ENCODE results near the gene ATP6V0A4. TPM values are rescaled to one million over a fixed set of nuclear protein-coding genes. Genes with fewer than 3 reads are reported as not detected.
A peak's percentile ranks its signal among the peaks of the same experiment; 100 is the strongest.

The ATP6V0A4 gene
- polyA plus RNA-seq, 1 of the 3 experiments (the other 2 are of a cell fraction), result not detected

GRCh38 chr7:138662076-138662990, 135.7 kb downstream of the ATP6V0A4 start (continued):
- TF ChIP-seq, protein P1, sequence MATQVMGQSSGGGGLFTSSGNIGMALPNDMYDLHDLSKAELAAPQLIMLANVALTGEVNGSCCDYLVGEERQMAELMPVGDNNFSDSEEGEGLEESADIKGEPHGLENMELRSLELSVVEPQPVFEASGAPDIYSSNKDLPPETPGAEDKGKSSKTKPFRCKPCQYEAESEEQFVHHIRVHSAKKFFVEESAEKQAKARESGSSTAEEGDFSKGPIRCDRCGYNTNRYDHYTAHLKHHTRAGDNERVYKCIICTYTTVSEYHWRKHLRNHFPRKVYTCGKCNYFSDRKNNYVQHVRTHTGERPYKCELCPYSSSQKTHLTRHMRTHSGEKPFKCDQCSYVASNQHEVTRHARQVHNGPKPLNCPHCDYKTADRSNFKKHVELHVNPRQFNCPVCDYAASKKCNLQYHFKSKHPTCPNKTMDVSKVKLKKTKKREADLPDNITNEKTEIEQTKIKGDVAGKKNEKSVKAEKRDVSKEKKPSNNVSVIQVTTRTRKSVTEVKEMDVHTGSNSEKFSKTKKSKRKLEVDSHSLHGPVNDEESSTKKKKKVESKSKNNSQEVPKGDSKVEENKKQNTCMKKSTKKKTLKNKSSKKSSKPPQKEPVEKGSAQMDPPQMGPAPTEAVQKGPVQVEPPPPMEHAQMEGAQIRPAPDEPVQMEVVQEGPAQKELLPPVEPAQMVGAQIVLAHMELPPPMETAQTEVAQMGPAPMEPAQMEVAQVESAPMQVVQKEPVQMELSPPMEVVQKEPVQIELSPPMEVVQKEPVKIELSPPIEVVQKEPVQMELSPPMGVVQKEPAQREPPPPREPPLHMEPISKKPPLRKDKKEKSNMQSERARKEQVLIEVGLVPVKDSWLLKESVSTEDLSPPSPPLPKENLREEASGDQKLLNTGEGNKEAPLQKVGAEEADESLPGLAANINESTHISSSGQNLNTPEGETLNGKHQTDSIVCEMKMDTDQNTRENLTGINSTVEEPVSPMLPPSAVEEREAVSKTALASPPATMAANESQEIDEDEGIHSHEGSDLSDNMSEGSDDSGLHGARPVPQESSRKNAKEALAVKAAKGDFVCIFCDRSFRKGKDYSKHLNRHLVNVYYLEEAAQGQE (IDR thresholded peaks at IDR 0.05; ENCODE audit: low read depth, low read length), result no peak
- TF ChIP-seq FOSL2 (IDR thresholded peaks at IDR 0.05; ENCODE audit: borderline replicate concordance, low read depth) (no peak), NRF1 (IDR thresholded peaks at IDR 0.05; ENCODE audit: low read depth, low read length) (no peak), YY1 (IDR thresholded peaks at IDR 0.05; ENCODE audit: low read depth) (no peak), TAF1 (IDR thresholded peaks at IDR 0.05; ENCODE audit: borderline replicate concordance, low read depth, low read length) (no peak), GATA2 (CRISPR knock-in tag; IDR thresholded peaks at IDR 0.05) (peak; percentile 83), TEAD4 (IDR thresholded peaks at IDR 0.05; ENCODE audit: borderline replicate concordance, insufficient read depth) (no peak), SIN3A (IDR thresholded peaks at IDR 0.05; ENCODE audit: borderline replicate concordance, low read depth, low read length) (no peak), EP300 (IDR thresholded peaks at IDR 0.05; ENCODE audit: borderline replicate concordance in 1 of 2, low read depth in 1 of 2, low read length in 1 of 2) (peak in 1 of 2 experiments; percentile 95; a peak in 2 of 4 replicates), RXRA (IDR thresholded peaks at IDR 0.05; ENCODE audit: borderline replicate concordance, low read depth) (no peak), MEF2A (IDR thresholded peaks at IDR 0.05; ENCODE audit: borderline replicate concordance, low read depth) (no peak)

- POLR2A ChIA-PET, result no interaction called here
- Histone ChIP-seq H3K27ac (ENCODE audit: low read depth in 2 of 2, low read length in 1 of 2) (peak overlapping the region in 1 of 2 experiments; percentile 94; a peak in 2 of 4 replicates), H2AFZ (ENCODE audit: low read depth) (no peak overlapping the region), H3F3A (replicated peaks; ENCODE audit: insufficient read depth) (no peaks in the 10 kb centered on the region), H3K9me3 (no peaks in the 10 kb centered on the region), H3K27me3 (ENCODE audit: insufficient read depth) (no peaks in the 10 kb centered on the region), H3K4me2 (no peak overlapping the region), H4K20me1 (ENCODE audit: insufficient read depth) (no peaks in the 10 kb centered on the region), H3K79me2 (ENCODE audit: insufficient read depth) (no peaks in the 10 kb centered on the region), H3K4me3 (ENCODE audit: low read depth in 2 of 2, low read length in 1 of 2) (no peak overlapping the region), H3K9me2 (no peaks in the 10 kb centered on the region), H3K36me3 (replicated peaks in 1 of 2; ENCODE audit: control insufficient read depth in 1 of 2, insufficient read depth in 2 of 2, low read length in 1 of 2) (no peaks in the 10 kb centered on the region), H3K4me1 (ENCODE audit: control insufficient read depth in 1 of 2, insufficient read depth in 2 of 2, low read depth in 1 of 2, low read length in 1 of 2) (peaks cover 0 to 49% of the 10 kb centered on the region in 2 experiments; a peak in 2 of 4 replicates), H3K9ac (no peak overlapping the region)
- CTCF ChIA-PET, result interaction anchor here (1.1 to 3.4 kb wide), 2 partner anchors 9 to 78 kb away, joined by 3 to 10 read pairs; no protein-coding TSS in a partner anchor
- DNase-seq, result no peak
- 44% methylated on average over 9 of the region's 9 CpGs for whole genome bisulfite sequencing (ENCODE audit: low lambda C conversion rate)
- TF ChIP-seq GATA2 (CRISPR knock-in tag; IDR thresholded peaks at IDR 0.05) (no peak), NRF1 (IDR thresholded peaks at IDR 0.05; ENCODE audit: low read depth, low read length) (no peak), POLR2AphosphoS5 (IDR thresholded peaks at IDR 0.05; ENCODE audit: low read depth, low read length) (no peak), PBX3 (IDR thresholded peaks at IDR 0.05) (no peak), FOXM1 (IDR thresholded peaks at IDR 0.05; ENCODE audit: low read depth) (no peak), EZH2phosphoT487 (IDR thresholded peaks at IDR 0.05; ENCODE audit: borderline replicate concordance, low read depth) (no peak), SIN3A (IDR thresholded peaks at IDR 0.05; ENCODE audit: borderline replicate concordance, low read depth, low read length) (no peak), FOSL2 (IDR thresholded peaks at IDR 0.05; ENCODE audit: borderline replicate concordance, low read depth) (no peak), MXI1 (IDR thresholded peaks at IDR 0.05; ENCODE audit: low read depth, low read length) (no peak), TAF1 (IDR thresholded peaks at IDR 0.05; ENCODE audit: borderline replicate concordance, low read depth, low read length) (no peak), EP300 (IDR thresholded peaks at IDR 0.05; ENCODE audit: borderline replicate concordance in 1 of 2, low read depth in 1 of 2, low read length in 1 of 2) (no peak)
- TF ChIP-seq, protein P2, sequence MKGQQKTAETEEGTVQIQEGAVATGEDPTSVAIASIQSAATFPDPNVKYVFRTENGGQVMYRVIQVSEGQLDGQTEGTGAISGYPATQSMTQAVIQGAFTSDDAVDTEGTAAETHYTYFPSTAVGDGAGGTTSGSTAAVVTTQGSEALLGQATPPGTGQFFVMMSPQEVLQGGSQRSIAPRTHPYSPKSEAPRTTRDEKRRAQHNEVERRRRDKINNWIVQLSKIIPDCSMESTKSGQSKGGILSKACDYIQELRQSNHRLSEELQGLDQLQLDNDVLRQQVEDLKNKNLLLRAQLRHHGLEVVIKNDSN (IDR thresholded peaks at IDR 0.05; ENCODE audit: borderline replicate concordance, low read depth), result no peak
- TF ChIP-seq, protein P3, sequence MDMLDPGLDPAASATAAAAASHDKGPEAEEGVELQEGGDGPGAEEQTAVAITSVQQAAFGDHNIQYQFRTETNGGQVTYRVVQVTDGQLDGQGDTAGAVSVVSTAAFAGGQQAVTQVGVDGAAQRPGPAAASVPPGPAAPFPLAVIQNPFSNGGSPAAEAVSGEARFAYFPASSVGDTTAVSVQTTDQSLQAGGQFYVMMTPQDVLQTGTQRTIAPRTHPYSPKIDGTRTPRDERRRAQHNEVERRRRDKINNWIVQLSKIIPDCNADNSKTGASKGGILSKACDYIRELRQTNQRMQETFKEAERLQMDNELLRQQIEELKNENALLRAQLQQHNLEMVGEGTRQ (IDR thresholded peaks at IDR 0.05; ENCODE audit: borderline replicate concordance, low read depth, low read length), result no peak
Observed at GRCh38 chr7:138661069-138661635, 136.8 kb downstream of the ATP6V0A4 start.
